ENCODE results near the gene MT1M. TPM values are rescaled to one million over a fixed set of nuclear protein-coding genes. Genes with fewer than 3 reads are reported as not detected.

The MT1M gene
- total RNA-seq, 1 experiment from 2014 or later: 0.49 TPM

- DNase-seq (ENCODE audit: low spot score): no peak
- Histone ChIP-seq H3K4me1 (ENCODE audit: insufficient read depth, low read length, poor library complexity, severe bottlenecking) (no peaks in the 10 kb centered on the region), H3K9me3 (ENCODE audit: low read depth, low read length, poor library complexity, severe bottlenecking) (no peaks in the 10 kb centered on the region), H3K27ac (ENCODE audit: low read depth, low read length, poor library complexity, severe bottlenecking) (no peak overlapping the region), H3K4me3 (ENCODE audit: low read depth, low read length, poor library complexity, severe bottlenecking) (no peak overlapping the region), H3K36me3 (ENCODE audit: insufficient read depth, low read length, poor library complexity, severe bottlenecking) (no peaks in the 10 kb centered on the region), H3K27me3 (replicated peaks; ENCODE audit: insufficient read depth, low read depth, low read length, poor library complexity) (peaks cover 3% of the 10 kb centered on the region)
- no TSS peak for BruUV-seq (replicated peaks)
- intact Hi-C loops (cut with micrococcal nuclease; ENCODE audit: unreplicated experiment): no loop called here
- ChIA-PET POLR2A (ENCODE audit: low non-redundant PET) (no interaction called here), CTCF (interaction anchor here (0.7 kb wide), 1 partner anchor 37 kb away, joined by 8 read pairs; no protein-coding TSS in a partner anchor)
- TF ChIP-seq EZH2 (IDR thresholded peaks at IDR 0.05; ENCODE audit: borderline replicate concordance, low read depth, low read length, poor library complexity, severe bottlenecking): no peak
- TF ChIP-seq CTCF (conservative IDR thresholded peaks at IDR 0.05; ENCODE audit: low read depth, low read length): no peak
Observed at GRCh38 chr16:56652600-56652999, 20.1 kb downstream of the MT1M start.

DNA sequence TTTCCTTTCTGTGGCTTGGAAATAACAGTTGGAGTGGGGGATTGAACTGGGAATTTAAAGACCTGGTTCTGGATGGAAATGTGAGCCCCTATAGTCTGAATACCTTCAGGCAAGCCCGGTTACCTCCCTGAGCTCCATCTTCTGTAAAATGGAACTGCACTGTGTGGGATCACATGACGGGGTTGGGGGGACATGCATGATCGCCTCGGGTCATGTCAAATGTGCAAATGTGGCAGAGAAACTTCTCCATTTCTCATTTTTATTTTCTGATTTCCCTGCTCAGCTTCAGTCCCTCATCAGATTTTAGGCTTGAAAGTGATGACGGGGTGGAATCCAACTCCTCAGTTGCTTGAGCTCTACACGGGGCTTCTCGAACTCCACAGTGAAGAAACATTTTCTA is 20.8 kb downstream of the MT1M start:
- TF ChIP-seq EZH2 (IDR thresholded peaks at IDR 0.05; ENCODE audit: borderline replicate concordance, low read depth, low read length, poor library complexity, severe bottlenecking) (no peak), CTCF (conservative IDR thresholded peaks at IDR 0.05; ENCODE audit: low read depth, low read length) (no peak)
- ChIA-PET CTCF (interaction anchor here (0.7 kb wide), 1 partner anchor 36 kb away, joined by 8 read pairs; no protein-coding TSS in a partner anchor), POLR2A (ENCODE audit: low non-redundant PET) (no interaction called here)
- no peak for DNase-seq (ENCODE audit: low spot score)
- intact Hi-C loops (cut with micrococcal nuclease; ENCODE audit: unreplicated experiment): no loop called here
- Histone ChIP-seq H3K9me3 (ENCODE audit: low read depth, low read length, poor library complexity, severe bottlenecking) (no peaks in the 10 kb centered on the region), H3K4me3 (ENCODE audit: low read depth, low read length, poor library complexity, severe bottlenecking) (no peak overlapping the region), H3K27me3 (replicated peaks; ENCODE audit: insufficient read depth, low read depth, low read length, poor library complexity) (peaks cover 2% of the 10 kb centered on the region), H3K4me1 (ENCODE audit: insufficient read depth, low read length, poor library complexity, severe bottlenecking) (no peaks in the 10 kb centered on the region), H3K27ac (ENCODE audit: low read depth, low read length, poor library complexity, severe bottlenecking) (no peak overlapping the region), H3K36me3 (ENCODE audit: insufficient read depth, low read length, poor library complexity, severe bottlenecking) (no peaks in the 10 kb centered on the region)
- no TSS peak for BruUV-seq (replicated peaks)

GRCh38 chr16:56657555-56658326 is 25.3 kb downstream of the MT1M start, which contains the start of gene MT1F:
Gene MT1F (plus strand): TSS chr16:56657959. CDS start chr16:56658059, 100 bp downstream.
- H3K36me3 ChIP-seq (ENCODE audit: insufficient read depth, low read length, poor library complexity, severe bottlenecking): no peaks in the 10 kb centered on the region
- peaks cover 6% of the 10 kb centered on the region for H3K27me3 ChIP-seq (replicated peaks; ENCODE audit: insufficient read depth, low read depth, low read length, poor library complexity)
- TF ChIP-seq CTCF (conservative IDR thresholded peaks at IDR 0.05; ENCODE audit: low read depth, low read length) (no peak), EZH2 (IDR thresholded peaks at IDR 0.05; ENCODE audit: borderline replicate concordance, low read depth, low read length, poor library complexity, severe bottlenecking) (no peak)
- POLR2A ChIA-PET (ENCODE audit: low non-redundant PET): no interaction called here
- no peaks in the 10 kb centered on the region for H3K9me3 ChIP-seq (ENCODE audit: low read depth, low read length, poor library complexity, severe bottlenecking)
- H3K4me1 ChIP-seq (ENCODE audit: insufficient read depth, low read length, poor library complexity, severe bottlenecking): no peaks in the 10 kb centered on the region
- BruUV-seq (replicated peaks): no TSS peak
- H3K27ac ChIP-seq (ENCODE audit: low read depth, low read length, poor library complexity, severe bottlenecking): peak within 1 kb of the TSS; percentile 53
- DNase-seq (ENCODE audit: low spot score): peak; percentile 78
- CTCF ChIA-PET: interaction anchor here (0.6 to 0.8 kb wide), 3 partner anchors 44 to 456 kb away, joined by 3 to 5 read pairs (median 4); no protein-coding TSS in a partner anchor
- intact Hi-C loops (cut with micrococcal nuclease; ENCODE audit: unreplicated experiment): no loop called here
- peak within 1 kb of the TSS; percentile 66 for H3K4me3 ChIP-seq (ENCODE audit: low read depth, low read length, poor library complexity, severe bottlenecking)
